Stimulated activated CD4-positive, alpha-beta T cell treated with anti-CD3 and anti-CD28 coated beads, Interleukin-1b, Interleukin-23, amount 100 ng/mL, for 24 hours (primary cell): ENCODE data around the gene IFIT3.

Experiments used
- DNase-seq, 4 experiments: peaks; one replicate each; pipeline ENCODE4 v3.0.0-alpha.2; 2020; ENCODE audit warnings: low read depth in 4 of 4, low spot score in 1 of 4

The IFIT3 gene

DNA sequence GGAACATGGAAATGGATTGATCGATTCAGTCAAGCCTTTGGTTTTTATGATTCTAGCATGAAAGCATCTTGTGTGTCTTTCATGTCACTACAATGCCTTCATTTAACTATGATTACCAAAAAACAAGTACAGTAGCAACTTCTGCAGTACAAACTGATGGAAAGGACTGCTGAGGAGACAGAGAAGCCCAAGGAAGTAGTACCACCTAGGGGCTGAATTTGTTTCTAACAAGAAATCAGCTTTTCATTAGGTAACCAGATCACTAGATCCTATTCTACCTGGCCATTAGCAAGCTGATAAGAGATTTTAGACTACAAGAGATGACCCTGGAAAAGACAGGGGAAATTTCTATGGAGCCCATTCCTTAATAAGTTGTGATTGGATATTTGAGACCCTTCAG, 61.5 kb downstream of the IFIT3 start:
- no peak for DNase-seq
